ENCODE data around the gene SPTSSA.

DNA sequence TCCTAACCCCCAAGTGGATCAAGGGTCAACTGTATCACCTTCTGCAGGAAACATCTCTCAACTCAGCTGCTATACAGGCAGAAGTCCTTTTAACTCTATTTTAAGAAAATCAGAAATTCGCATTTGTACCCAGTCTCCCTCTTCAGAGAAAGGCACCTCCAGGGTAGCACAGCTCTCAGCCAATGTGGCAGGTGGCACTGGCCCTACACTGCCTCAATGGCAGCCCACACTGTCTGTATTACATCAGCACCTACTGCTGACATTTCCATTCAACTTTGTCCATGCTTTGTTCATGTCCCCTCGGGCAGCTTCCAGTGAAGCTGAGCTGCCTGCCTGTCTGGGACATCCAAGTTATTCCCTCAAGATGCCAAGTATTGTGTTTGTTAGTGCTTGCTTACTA lies 8.8 kb downstream of the SPTSSA start:
- TF ChIP-seq, protein P1, sequence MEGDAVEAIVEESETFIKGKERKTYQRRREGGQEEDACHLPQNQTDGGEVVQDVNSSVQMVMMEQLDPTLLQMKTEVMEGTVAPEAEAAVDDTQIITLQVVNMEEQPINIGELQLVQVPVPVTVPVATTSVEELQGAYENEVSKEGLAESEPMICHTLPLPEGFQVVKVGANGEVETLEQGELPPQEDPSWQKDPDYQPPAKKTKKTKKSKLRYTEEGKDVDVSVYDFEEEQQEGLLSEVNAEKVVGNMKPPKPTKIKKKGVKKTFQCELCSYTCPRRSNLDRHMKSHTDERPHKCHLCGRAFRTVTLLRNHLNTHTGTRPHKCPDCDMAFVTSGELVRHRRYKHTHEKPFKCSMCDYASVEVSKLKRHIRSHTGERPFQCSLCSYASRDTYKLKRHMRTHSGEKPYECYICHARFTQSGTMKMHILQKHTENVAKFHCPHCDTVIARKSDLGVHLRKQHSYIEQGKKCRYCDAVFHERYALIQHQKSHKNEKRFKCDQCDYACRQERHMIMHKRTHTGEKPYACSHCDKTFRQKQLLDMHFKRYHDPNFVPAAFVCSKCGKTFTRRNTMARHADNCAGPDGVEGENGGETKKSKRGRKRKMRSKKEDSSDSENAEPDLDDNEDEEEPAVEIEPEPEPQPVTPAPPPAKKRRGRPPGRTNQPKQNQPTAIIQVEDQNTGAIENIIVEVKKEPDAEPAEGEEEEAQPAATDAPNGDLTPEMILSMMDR (conservative IDR thresholded peaks at IDR 0.05; ENCODE audit: low read depth, low read length), result no peak
- no peak for TF ChIP-seq EZH2 (IDR thresholded peaks at IDR 0.05; ENCODE audit: low read length, unreplicated experiment)
